ENCODE results near the gene ARF4. TPM values are rescaled to one million over a fixed set of nuclear protein-coding genes. Genes with fewer than 3 reads are reported as not detected.

The ARF4 gene
- 153 to 190 TPM (median 184 TPM) in 5 replicates for total RNA-seq (2022; extraction: Qiagen RNA extraction)

GRCh38 chr3:57597127-57597923, at the start of gene ARF4:
Gene ARF4, minus strand, starts transcription at chr3:57597344. Its CDS starts 204 bp downstream, at chr3:57597140.

GRCh38 chr3:57555738-57556458, 41.2 kb downstream of the ARF4 start, which contains the start of gene PDE12:
Gene PDE12, plus strand, starts transcription at chr3:57556274. Its CDS starts 106 bp downstream, at chr3:57556380.

GRCh38 chr3:57544181-57545125, 52.7 kb downstream of the ARF4 start, which contains the start of gene DNAH12:
Gene DNAH12, minus strand, starts transcription at chr3:57544344. Its CDS starts 1,474 bp downstream, at chr3:57542870.

Other genes starting within 250 kb of the ARF4 start
- 0.01 to 0.18 TPM (median 0.07 TPM) in 5 replicates for gene DNAH12, start 53.0 kb downstream of the ARF4 start, total RNA-seq (2022; extraction: Qiagen RNA extraction)
- gene PDE12, start 41.1 kb downstream of the ARF4 start, total RNA-seq (2022; extraction: Qiagen RNA extraction): 14.2 to 20.0 TPM (median 19.1 TPM) in 5 replicates
- gene DENND6A, start 95.7 kb upstream of the ARF4 start, total RNA-seq (2022; extraction: Qiagen RNA extraction): 6.9 to 9.4 TPM (median 7.4 TPM) in 5 replicates
- gene SLMAP, start 159.0 kb upstream of the ARF4 start, total RNA-seq (2022; extraction: Qiagen RNA extraction): 16.1 to 25.7 TPM (median 24.1 TPM) in 5 replicates